Hepatocyte (in vitro differentiated cells): ENCODE results near the gene CBX2. TPM values are rescaled to one million over a fixed set of nuclear protein-coding genes. Genes with fewer than 3 reads are reported as not detected.
A peak's percentile ranks its signal among the peaks of the same experiment; 100 is the strongest.

Experiments
- DNase-seq: peaks from one replicate; pipeline ENCODE4 v3.0.0-alpha.2; 2016; ENCODE audit warnings: low spot score
- H2AFZ ChIP-seq: fragments of 200-600 bp; sonication (generic); 2 replicates; pipeline ENCODE4 v1.6.0; 2016; ENCODE audit warnings: antibody characterized with exemption, mild to moderate bottlenecking
- H3K27ac ChIP-seq: fragments of 200-600 bp; sonication (generic); 2 replicates; pipeline ENCODE4 v1.5.1; 2016; ENCODE audit warnings: mild to moderate bottlenecking
- H3K27me3 ChIP-seq: fragments of 200-600 bp; sonication (generic); 2 replicates; pipeline ENCODE4 v1.6.1; 2016
- H3K36me3 ChIP-seq: fragments of 200-600 bp; sonication (generic); replicated peaks from 2 replicates; pipeline ENCODE4 v1.5.1; 2016; ENCODE audit warnings: low read depth; ENCODE audit not compliant: insufficient read depth
- H3K4me1 ChIP-seq: fragments of 200-600 bp; sonication (generic); 2 replicates; pipeline ENCODE4 v1.5.1; 2016; ENCODE audit warnings: mild to moderate bottlenecking, moderate library complexity; ENCODE audit not compliant: insufficient read depth
- H3K4me2 ChIP-seq: fragments of 200-600 bp; sonication (generic); 2 replicates; pipeline ENCODE4 v1.6.0; 2016
- H3K4me3 ChIP-seq: fragments of 200-600 bp; sonication (generic); 2 replicates; pipeline ENCODE4 v1.5.1; 2016; ENCODE audit warnings: mild to moderate bottlenecking
- H3K79me2 ChIP-seq: fragments of 200-600 bp; sonication (generic); 2 replicates; pipeline ENCODE4 v1.6.0; 2017; ENCODE audit warnings: mild to moderate bottlenecking
- H3K9me2 ChIP-seq: fragments of 200-600 bp; sonication (generic); replicated peaks from 2 replicates; pipeline ENCODE4 v1.6.0; 2017; ENCODE audit warnings: mild to moderate bottlenecking; ENCODE audit not compliant: insufficient read depth
- H3K9me3 ChIP-seq: fragments of 200-600 bp; sonication (generic); 2 replicates; pipeline ENCODE4 v1.5.1; 2016; ENCODE audit warnings: low read depth, mild to moderate bottlenecking
- H4K20me1 ChIP-seq: fragments of 200-600 bp; sonication (generic); 2 replicates; pipeline ENCODE4 v1.6.0; 2016; ENCODE audit warnings: mild to moderate bottlenecking; ENCODE audit not compliant: insufficient read depth, poor library complexity, severe bottlenecking
- CTCF ChIP-seq: fragments of 200-600 bp; sonication (generic); IDR thresholded peaks from 2 replicates; pipeline ENCODE4 v1.5.1; 2016; ENCODE audit warnings: antibody characterized with exemption, mild to moderate bottlenecking; ENCODE audit not compliant: poor library complexity
- EZH2 ChIP-seq: fragments of 200-600 bp; sonication (generic); IDR thresholded peaks from 2 replicates; pipeline ENCODE4 v1.6.1; 2016; ENCODE audit warnings: antibody characterized with exemption, mild to moderate bottlenecking, borderline replicate concordance
- EZH2phosphoT487 ChIP-seq: fragments of 200-600 bp; sonication (generic); IDR thresholded peaks from one replicate; pipeline ENCODE4 v1.6.1; 2018; ENCODE audit warnings: antibody characterized with exemption, mild to moderate bottlenecking, low read depth, moderate library complexity; ENCODE audit not compliant: unreplicated experiment, severe bottlenecking
- WGBS: methylation state at CpG from one replicate; pipeline ENCODE4 v1.1.6; 2016; ENCODE audit warnings: low lambda C conversion rate; ENCODE audit errors: missing lambda C conversion rate; 5-methylcytosine and 5-hydroxymethylcytosine counted together
- polyA plus RNA-seq: library from polyadenylated mRNA; unstranded; fragments of >200 nt; fragmentation: Nextera tagmentation; extraction: Ambion mirVana; gene quantifications from 2 replicates; pipeline ENCODE4 v1.2.1, GENCODE V29; 2016
- total RNA-seq: library from RNA; depleted of rRNA; stranded (reverse); fragments of >200 nt; gene quantifications from 2 replicates; pipeline ENCODE4 v1.2.3, GENCODE V29; 2014

CBX2 gene
- total and polyA plus RNA-seq, 2 experiments from 2014 or later: 11.6 to 16.3 TPM

- Histone ChIP-seq H2AFZ (no peak overlapping the region), H3K4me3 (no peak overlapping the region), H3K4me2 (no peak overlapping the region), H3K27ac (no peak overlapping the region), H3K4me1 (peaks cover 18% of the 10 kb centered on the region), H3K9me3 (no peaks in the 10 kb centered on the region), H4K20me1 (no peaks in the 10 kb centered on the region), H3K79me2 (no peaks in the 10 kb centered on the region), H3K27me3 (peaks cover 92% of the 10 kb centered on the region), H3K36me3 (no peaks in the 10 kb centered on the region), H3K9me2 (no peaks in the 10 kb centered on the region)
- TF ChIP-seq EZH2 (no peak), CTCF (no peak), EZH2phosphoT487 (no peak)
- WGBS: 45% methylated on average over 13 of the region's 13 CpGs
- no peak for DNase-seq
Measured at GRCh38 chr17:79806863-79807720, 29.1 kb downstream of the CBX2 start.

GRCh38 chr17:79808763-79809529 lies 31.0 kb downstream of the CBX2 start:
- DNase-seq: peak; percentile 75
- Histone ChIP-seq H3K27me3 (peaks cover 85% of the 10 kb centered on the region), H3K79me2 (no peaks in the 10 kb centered on the region), H3K36me3 (no peaks in the 10 kb centered on the region), H3K27ac (no peak overlapping the region), H4K20me1 (no peaks in the 10 kb centered on the region), H3K4me1 (peaks cover 28% of the 10 kb centered on the region), H2AFZ (no peak overlapping the region), H3K9me2 (no peaks in the 10 kb centered on the region), H3K4me2 (no peak overlapping the region), H3K9me3 (no peaks in the 10 kb centered on the region), H3K4me3 (no peak overlapping the region)
- TF ChIP-seq EZH2 (no peak), CTCF (peak; percentile 54), EZH2phosphoT487 (no peak)
- 22% methylated on average over 20 of the region's 20 CpGs for WGBS

GRCh38 chr17:79809530-79810129 lies 31.7 kb downstream of the CBX2 start:
- WGBS: 1% methylated on average over 30 of the region's 40 CpGs
- DNase-seq: no peak

More at GRCh38 chr17:79809530-79810129, 31.7 kb downstream of the CBX2 start:
- no peaks in the 10 kb centered on the region for H3K9me2 ChIP-seq
- no peak overlapping the region for H2AFZ ChIP-seq
- H3K4me3 ChIP-seq: no peak overlapping the region
- TF ChIP-seq EZH2 (no peak), CTCF (peak; percentile 2), EZH2phosphoT487 (no peak)
- H3K27ac ChIP-seq: no peak overlapping the region
- peaks cover 85% of the 10 kb centered on the region for H3K27me3 ChIP-seq
- H3K4me2 ChIP-seq: peak overlapping the region; percentile 75
- no peaks in the 10 kb centered on the region for H3K79me2 ChIP-seq
- no peaks in the 10 kb centered on the region for H3K9me3 ChIP-seq
- H3K36me3 ChIP-seq: no peaks in the 10 kb centered on the region
- no peaks in the 10 kb centered on the region for H4K20me1 ChIP-seq
- peaks cover 32% of the 10 kb centered on the region for H3K4me1 ChIP-seq
